ENCODE measurements around the gene CDH2. TPM values are rescaled to one million over a fixed set of nuclear protein-coding genes. Genes with fewer than 3 reads are reported as not detected.

The CDH2 gene
- total RNA-seq, 1 experiment from 2014 or later = 6.4 TPM

- Histone ChIP-seq H3K4me1 (replicated peaks; ENCODE audit: insufficient read depth) (no peaks in the 10 kb centered on the region), H3F3A (ENCODE audit: insufficient read depth, low read depth) (no peaks in the 10 kb centered on the region), H3K27ac (no peak overlapping the region), H3K27me3 (ENCODE audit: insufficient read depth, low read depth) (no peaks in the 10 kb centered on the region), H3K9me3 (ENCODE audit: insufficient read depth, low read depth) (no peaks in the 10 kb centered on the region), H3K9me2 (ENCODE audit: insufficient read depth) (no peaks in the 10 kb centered on the region), H3K4me3 (no peak overlapping the region), H3K79me2 (ENCODE audit: low read depth) (no peaks in the 10 kb centered on the region), H3K36me3 (ENCODE audit: low read depth) (no peaks in the 10 kb centered on the region), H4K20me1 (ENCODE audit: insufficient read depth) (no peaks in the 10 kb centered on the region), H2AFZ (peak overlapping the region; percentile 48; the same call in 1 of the 2 replicates), H3K4me2 (no peak overlapping the region)
- intact Hi-C loops (cut with micrococcal nuclease; ENCODE audit: unreplicated experiment) = no loop called here
- CTCF ChIA-PET = interaction anchor here (0.7 kb wide), 1 partner anchor 182 kb away, joined by 3 read pairs; no protein-coding TSS in a partner anchor
- no TSS peak for BruUV-seq (replicated peaks)
- no peak for DNase-seq
- POLR2A ChIA-PET (ENCODE audit: unreplicated experiment) = no interaction called here
- TF ChIP-seq CTCF (conservative IDR thresholded peaks at IDR 0.05) = no peak
- TF ChIP-seq EZH2 (IDR thresholded peaks at IDR 0.05; ENCODE audit: low read depth) = no peak
Observed at GRCh38 chr18:28075501-28075900, 101.4 kb downstream of the CDH2 start.

GRCh38 chr18:28074076-28074475 lies 102.9 kb downstream of the CDH2 start:
- H3F3A ChIP-seq (ENCODE audit: insufficient read depth, low read depth) = no peaks in the 10 kb centered on the region
- BruUV-seq (replicated peaks) = no TSS peak
- no peaks in the 10 kb centered on the region for H4K20me1 ChIP-seq (ENCODE audit: insufficient read depth)
- CTCF ChIA-PET = no interaction called here
- H2AFZ ChIP-seq = no peak overlapping the region
- no peaks in the 10 kb centered on the region for H3K4me1 ChIP-seq (replicated peaks; ENCODE audit: insufficient read depth)
- no peak overlapping the region for H3K27ac ChIP-seq
- no peaks in the 10 kb centered on the region for H3K36me3 ChIP-seq (ENCODE audit: low read depth)
- no peak for TF ChIP-seq EZH2 (IDR thresholded peaks at IDR 0.05; ENCODE audit: low read depth)
- no peak for TF ChIP-seq CTCF (conservative IDR thresholded peaks at IDR 0.05)
- no peaks in the 10 kb centered on the region for H3K9me2 ChIP-seq (ENCODE audit: insufficient read depth)
- POLR2A ChIA-PET (ENCODE audit: unreplicated experiment) = no interaction called here
- H3K27me3 ChIP-seq (ENCODE audit: insufficient read depth, low read depth) = no peaks in the 10 kb centered on the region
- H3K9me3 ChIP-seq (ENCODE audit: insufficient read depth, low read depth) = no peaks in the 10 kb centered on the region
- no peak overlapping the region for H3K4me2 ChIP-seq
- DNase-seq = no peak
- H3K79me2 ChIP-seq (ENCODE audit: low read depth) = no peaks in the 10 kb centered on the region
- intact Hi-C loops (cut with micrococcal nuclease; ENCODE audit: unreplicated experiment) = no loop called here
- H3K4me3 ChIP-seq = no peak overlapping the region

GRCh38 chr18:28073658-28074057 lies 103.3 kb downstream of the CDH2 start:
- no peaks in the 10 kb centered on the region for H3K27me3 ChIP-seq (ENCODE audit: insufficient read depth, low read depth)
- H3K4me3 ChIP-seq = no peak overlapping the region
- H3K27ac ChIP-seq = no peak overlapping the region
- H3K4me2 ChIP-seq = no peak overlapping the region
- POLR2A ChIA-PET (ENCODE audit: unreplicated experiment) = no interaction called here
- intact Hi-C loops (cut with micrococcal nuclease; ENCODE audit: unreplicated experiment) = no loop called here
- CTCF ChIA-PET = no interaction called here
- H3F3A ChIP-seq (ENCODE audit: insufficient read depth, low read depth) = no peaks in the 10 kb centered on the region
- no peaks in the 10 kb centered on the region for H3K4me1 ChIP-seq (replicated peaks; ENCODE audit: insufficient read depth)
- no peaks in the 10 kb centered on the region for H3K9me2 ChIP-seq (ENCODE audit: insufficient read depth)
- no peak overlapping the region for H2AFZ ChIP-seq
- no peaks in the 10 kb centered on the region for H3K9me3 ChIP-seq (ENCODE audit: insufficient read depth, low read depth)
- no TSS peak for BruUV-seq (replicated peaks)
- no peak for TF ChIP-seq CTCF (conservative IDR thresholded peaks at IDR 0.05)
- no peak for TF ChIP-seq EZH2 (IDR thresholded peaks at IDR 0.05; ENCODE audit: low read depth)
- no peak for DNase-seq
- H3K79me2 ChIP-seq (ENCODE audit: low read depth) = no peaks in the 10 kb centered on the region
- no peaks in the 10 kb centered on the region for H3K36me3 ChIP-seq (ENCODE audit: low read depth)
- no peaks in the 10 kb centered on the region for H4K20me1 ChIP-seq (ENCODE audit: insufficient read depth)
